ENCODE results near the gene HYLS1.

HYLS1 gene

GRCh38 chr11:125949271-125950177, 62.1 kb downstream of the HYLS1 start:
- no peak for DNase-seq

- DNase-seq: no peak
Observed at GRCh38 chr11:125950178-125950490, 62.7 kb downstream of the HYLS1 start.

All from fibroblast of skin of back (primary cell).